Astrocyte of the hippocampus (primary cell): ENCODE data around the gene SNX12.
"Not testable (repeated sequence)": the region's sequence is repeated elsewhere in the genome, so short reads cannot be mapped to it uniquely, and the experiment has no call there.

Experiments used
- DNase-seq: peaks from one replicate; pipeline ENCODE4 v3.0.0; 2011; ENCODE audit warnings: low read depth, low spot score

Gene SNX12

GRCh38 chrX:71091263-71091662 lies 23.1 kb upstream of the SNX12 start:
- DNase-seq = no peak

- DNase-seq = no peak
Measured at GRCh38 chrX:71085900-71086299, 17.8 kb upstream of the SNX12 start.

- DNase-seq = peak; percentile 17
Measured at GRCh38 chrX:71082822-71083221, 14.7 kb upstream of the SNX12 start.

- DNase-seq = no peak
Measured at GRCh38 chrX:71082124-71082647, 14.1 kb upstream of the SNX12 start.

DNA sequence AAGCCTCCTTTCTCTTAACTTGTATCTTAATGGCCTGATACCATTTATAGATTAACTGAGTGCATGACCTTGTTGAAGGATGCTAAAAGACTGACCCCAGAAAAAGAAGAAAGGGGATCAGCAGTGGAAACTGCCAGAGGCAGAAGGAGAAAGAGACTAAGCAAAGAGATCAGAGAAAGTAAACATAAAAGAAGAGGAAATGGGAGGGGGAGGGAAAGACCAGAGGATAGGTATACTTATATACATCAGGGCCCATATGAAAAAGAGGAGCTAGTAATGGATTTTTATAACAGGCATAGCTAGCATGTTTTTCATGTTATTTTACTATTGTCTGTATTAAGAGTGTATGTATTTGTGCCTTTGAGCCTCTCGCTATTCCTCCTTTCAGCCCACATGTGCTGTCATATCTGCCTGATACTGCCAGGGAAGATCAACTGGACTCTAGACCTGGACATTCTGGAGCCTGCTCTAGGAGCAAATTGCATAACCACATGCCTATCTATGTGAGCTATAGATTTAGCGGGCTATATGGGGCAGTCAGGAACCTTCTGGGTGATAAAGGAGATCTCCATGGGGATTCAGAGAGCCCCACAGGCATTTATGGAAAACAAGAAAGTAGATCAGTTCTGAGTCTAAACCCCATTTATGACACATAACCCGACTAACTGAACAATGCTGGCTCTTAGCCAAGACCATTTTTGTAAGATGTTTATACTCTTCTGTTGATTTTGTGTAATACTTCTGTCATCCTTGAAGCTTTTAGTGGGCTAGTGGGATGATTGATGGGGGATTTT lies 13.4 kb upstream of the SNX12 start:
- DNase-seq = no peak

- no peak for DNase-seq
Measured at GRCh38 chrX:71070531-71070930, 2.4 kb upstream of the SNX12 start.

DNA sequence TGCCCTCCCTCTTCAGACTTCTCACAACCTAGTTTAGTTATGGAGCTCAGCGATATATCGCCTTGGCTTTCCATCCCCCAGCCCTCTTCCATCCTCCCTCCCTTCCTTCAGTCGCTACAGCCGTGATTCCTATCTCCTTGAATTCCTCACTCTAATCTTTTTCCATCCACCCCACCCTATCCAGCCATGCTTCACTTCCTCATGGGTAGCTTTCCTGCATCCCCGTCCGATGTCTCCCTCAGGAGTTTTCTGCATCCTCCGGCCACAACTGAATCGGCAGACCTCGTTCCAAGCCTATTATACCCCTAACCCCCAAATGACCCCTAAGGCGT lies 456 bp downstream of the SNX12 start:
- no peak for DNase-seq

DNA sequence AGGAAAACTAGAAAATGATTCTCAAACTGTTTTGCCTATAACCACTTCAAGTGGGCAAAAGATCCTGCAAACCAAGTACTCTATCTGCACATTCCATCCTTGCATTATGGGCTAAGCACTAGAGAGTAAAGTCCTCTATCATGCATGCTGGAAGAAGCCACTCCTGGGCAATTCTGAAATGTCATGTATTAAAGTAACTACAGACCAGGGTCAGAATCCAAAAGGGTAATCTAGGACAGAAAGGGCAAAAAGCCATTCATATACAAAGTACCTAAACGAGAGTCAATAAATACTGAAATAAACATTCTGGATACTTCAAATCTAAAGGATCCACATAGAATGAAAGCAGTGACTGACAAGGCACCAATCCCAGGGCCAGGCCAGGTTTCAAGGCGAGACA lies 1.0 kb downstream of the SNX12 start:
- no peak for DNase-seq

GRCh38 chrX:71060127-71060526 lies 8.0 kb downstream of the SNX12 start:
- DNase-seq = no peak

DNA sequence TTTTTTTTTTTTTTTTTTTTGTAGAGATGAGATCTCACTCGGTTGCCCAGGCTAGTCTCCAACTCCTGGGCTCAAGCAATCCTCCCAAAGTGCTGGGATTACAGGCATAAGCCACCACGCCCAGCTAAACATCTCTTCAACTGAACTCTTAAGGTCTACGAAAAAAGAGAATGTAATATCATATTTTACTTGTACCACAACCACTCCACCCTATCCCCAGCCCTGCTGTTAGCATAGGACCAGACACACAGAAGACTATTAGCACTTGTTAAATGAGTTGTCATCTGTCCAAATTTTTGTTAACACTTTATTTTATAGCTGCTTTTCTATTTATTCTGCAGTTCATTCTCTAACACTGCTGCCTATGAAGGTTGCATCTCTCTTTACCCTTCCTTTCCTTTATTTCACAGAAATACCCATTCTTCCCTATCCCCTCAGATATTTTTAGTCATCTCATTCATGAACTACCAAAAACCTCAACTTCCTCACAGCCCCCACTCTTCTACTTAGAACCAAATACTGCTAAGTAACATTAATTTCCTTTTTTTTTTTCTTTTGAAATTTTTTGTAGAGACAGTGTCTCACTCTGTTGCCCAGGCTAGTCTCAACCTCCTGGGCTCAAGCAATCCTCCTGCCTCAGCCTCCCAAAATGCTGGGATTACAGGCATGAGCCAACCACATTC lies 10.1 kb downstream of the SNX12 start:
- DNase-seq = no peak

DNA sequence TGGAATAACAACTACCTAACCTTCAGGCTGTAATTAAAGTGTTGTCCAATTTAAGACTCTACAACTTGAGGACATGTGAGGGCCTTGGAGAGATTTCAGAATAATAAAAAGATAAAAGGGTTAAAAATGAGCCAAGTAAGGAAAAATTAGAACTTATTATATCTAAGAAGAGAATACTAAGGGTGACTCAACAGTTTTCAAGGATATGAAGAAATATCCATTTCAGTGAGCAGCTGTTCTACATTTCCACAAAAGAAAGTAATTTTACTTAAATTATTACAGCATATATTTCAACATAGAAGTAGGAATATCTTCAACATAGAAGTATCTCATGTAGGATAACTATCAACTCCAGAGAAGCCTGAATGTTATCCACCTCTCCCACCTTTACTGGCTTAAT lies 11.3 kb downstream of the SNX12 start:
- DNase-seq = no peak

GRCh38 chrX:71053217-71053621 lies 14.9 kb downstream of the SNX12 start:
- peak; percentile 16 for DNase-seq

DNA sequence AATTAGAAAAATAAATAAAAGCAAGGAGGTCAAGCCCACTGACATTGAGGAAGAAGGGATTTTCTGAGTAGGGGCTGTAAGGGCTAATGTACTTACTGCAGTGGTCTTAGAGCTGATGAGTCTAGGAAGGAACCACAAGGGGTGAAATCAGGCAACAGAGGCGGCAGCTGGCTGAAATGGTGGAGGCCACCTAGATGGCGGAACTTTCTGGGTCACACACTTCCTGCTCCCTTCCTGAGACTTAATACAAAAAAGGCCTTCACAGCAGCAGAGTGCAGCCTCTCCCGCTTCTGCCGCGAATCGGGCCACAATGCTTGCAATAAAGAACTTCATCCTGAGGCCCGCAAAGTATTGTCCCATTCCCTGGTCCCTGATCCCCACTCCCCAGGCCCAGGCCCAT lies 15.4 kb downstream of the SNX12 start:
- DNase-seq = no peak

GRCh38 chrX:71047891-71048290 lies 20.2 kb downstream of the SNX12 start:
- not testable (repeated sequence) for DNase-seq

DNA sequence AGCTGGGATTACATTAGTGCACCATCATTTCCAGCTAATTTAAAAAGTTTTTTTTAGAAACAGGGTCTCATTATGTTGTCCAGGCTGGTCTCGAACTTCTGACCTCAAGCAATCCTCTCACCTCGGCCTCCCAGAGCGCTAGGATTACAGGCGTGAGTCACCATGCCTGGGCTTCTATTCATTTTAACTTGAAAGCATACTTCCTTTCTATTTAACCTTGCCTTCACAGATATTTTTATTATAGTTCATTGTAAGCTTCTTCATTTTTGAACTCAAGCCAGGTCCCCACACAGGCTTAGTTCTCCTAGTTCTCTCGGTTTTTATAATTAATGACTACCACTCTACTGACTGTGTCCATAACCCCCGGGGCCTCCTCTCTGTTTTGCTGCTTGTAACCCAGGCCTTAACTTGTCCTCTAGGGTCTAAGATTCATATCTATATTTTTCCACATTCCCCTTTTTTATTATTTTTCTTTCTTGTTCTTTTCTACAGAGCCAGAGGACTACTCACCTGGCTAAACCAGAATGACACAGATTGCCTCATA lies 50.7 kb downstream of the SNX12 start:
- peak; percentile 35 for DNase-seq
